ENCODE results near the gene MAST4. TPM values are rescaled to one million over a fixed set of nuclear protein-coding genes. Genes with fewer than 3 reads are reported as not detected.
A peak's percentile ranks its signal among the peaks of the same experiment; 100 is the strongest.

The MAST4 gene
- polyA plus RNA-seq, 1 donor (not counting 4 experiments of a cell fraction or from before 2014, with no cell fraction given), result 19.8 TPM

DNA sequence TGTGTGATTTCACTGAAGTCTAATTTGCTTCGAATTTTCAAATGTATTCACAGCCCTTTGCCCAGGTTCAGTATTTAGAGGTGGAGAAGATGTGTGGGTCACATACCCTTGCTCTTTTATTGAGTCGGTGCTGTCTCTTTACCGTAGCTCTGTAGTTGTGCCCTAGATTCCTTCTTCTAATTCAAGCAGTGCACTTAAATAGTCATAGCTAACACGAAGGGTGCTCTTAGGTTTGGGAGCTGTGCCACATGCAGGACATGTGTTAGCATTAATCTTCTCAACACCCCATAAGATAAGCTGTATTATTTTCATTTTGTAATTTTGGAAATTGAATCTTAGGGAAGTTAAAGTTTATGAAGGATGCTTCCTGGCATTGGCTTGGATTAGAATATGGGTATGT lies 293.3 kb downstream of the MAST4 start:
- peak overlapping the region; percentile 25 for H3K27ac ChIP-seq (ENCODE audit: control insufficient read depth, insufficient read depth, low read length)
- TF ChIP-seq CTCF (optimal IDR thresholded peaks at IDR 0.05 in 1 of 3, IDR thresholded peaks at IDR 0.05 in 1 of 3, conservative IDR thresholded peaks at IDR 0.05 in 1 of 3; ENCODE audit: extremely low read depth in 1 of 3, insufficient read depth in 2 of 3, low read length in 3 of 3) (no peak), EZH2 (IDR thresholded peaks at IDR 0.05; ENCODE audit: low read length) (no peak)
- dilution Hi-C loops (cut with MboI; ENCODE audit: extremely low pct_ligation_motif_present, low sequenced_read_pairs), result no loop called here

DNA sequence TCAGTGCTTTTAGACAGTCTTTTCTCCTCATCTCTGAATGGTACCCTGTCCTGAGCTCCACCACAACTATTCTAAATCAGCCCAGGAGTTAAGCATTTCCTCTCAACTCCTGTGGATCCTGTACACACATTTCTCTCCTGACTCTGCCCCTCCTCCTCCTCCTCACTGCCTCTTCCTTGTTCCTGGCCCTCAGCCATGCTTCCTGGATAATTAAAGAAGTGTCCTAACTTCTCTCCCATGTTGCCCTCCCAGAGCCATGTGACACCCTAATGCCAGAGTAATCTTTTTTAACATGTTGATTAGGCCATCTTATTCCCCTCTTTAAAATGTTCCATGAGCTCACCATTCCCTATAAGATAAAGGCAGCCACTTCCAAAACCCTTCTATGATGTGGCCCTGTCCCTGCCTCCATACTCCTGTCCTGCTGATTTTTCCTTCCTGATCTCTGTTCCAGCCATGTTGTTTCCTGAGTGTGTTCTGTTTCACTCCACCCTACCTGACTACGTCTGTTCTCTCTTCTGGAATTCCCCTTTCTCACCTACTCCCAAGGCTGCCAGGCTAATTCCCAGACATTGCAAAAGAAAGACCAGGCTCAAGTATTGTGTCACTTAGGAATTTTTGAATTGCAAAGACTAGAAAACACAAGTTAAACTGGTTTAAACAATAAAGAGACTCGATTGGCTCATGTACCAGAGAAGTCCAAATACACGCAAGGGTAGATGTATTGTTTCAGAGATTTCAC lies 295.2 kb downstream of the MAST4 start:
- no peak overlapping the region for H3K4me3 ChIP-seq (ENCODE audit: control insufficient read depth in 2 of 3, extremely low read depth in 1 of 3, insufficient read depth in 2 of 3, low read depth in 1 of 3, low read length in 3 of 3)
- peak overlapping the region; percentile 16 for H2AFZ ChIP-seq (ENCODE audit: control insufficient read depth, low read length)
- H4K20me1 ChIP-seq (ENCODE audit: control insufficient read depth, extremely low read depth, insufficient read depth, low read length), result no peaks in the 10 kb centered on the region
- H3K27me3 ChIP-seq (ENCODE audit: control insufficient read depth, extremely low read depth, insufficient read depth, low read length), result no peaks in the 10 kb centered on the region
- no peaks in the 10 kb centered on the region for H3K9me3 ChIP-seq (ENCODE audit: control insufficient read depth, low read depth, low read length)
- TF ChIP-seq EZH2 (IDR thresholded peaks at IDR 0.05; ENCODE audit: low read length) (no peak), CTCF (optimal IDR thresholded peaks at IDR 0.05 in 1 of 3, IDR thresholded peaks at IDR 0.05 in 1 of 3, conservative IDR thresholded peaks at IDR 0.05 in 1 of 3; ENCODE audit: extremely low read depth in 1 of 3, insufficient read depth in 2 of 3, low read length in 3 of 3) (no peak)
- no peak for DNase-seq (ENCODE audit: low read depth, low spot score)
- H3K27ac ChIP-seq (ENCODE audit: control insufficient read depth, insufficient read depth, low read length), result peak overlapping the region; percentile 96
- no peaks in the 10 kb centered on the region for H3K36me3 ChIP-seq (ENCODE audit: control insufficient read depth in 2 of 2, extremely low read depth in 1 of 2, insufficient read depth in 2 of 2, low read length in 2 of 2)
- no peaks in the 10 kb centered on the region for H3K9me1 ChIP-seq (ENCODE audit: control insufficient read depth, extremely low read depth, insufficient read depth, low read length)
- dilution Hi-C loops (cut with MboI; ENCODE audit: extremely low pct_ligation_motif_present, low sequenced_read_pairs), result no loop called here
- peak overlapping the region; percentile 29 for H3K4me2 ChIP-seq (ENCODE audit: control insufficient read depth, extremely low read depth, insufficient read depth, low read depth, low read length)
- no peak for FAIRE-seq
- peak overlapping the region; percentile 66 for H3K9ac ChIP-seq (ENCODE audit: control insufficient read depth, extremely low read depth, insufficient read depth, low read length)
- H3K4me1 ChIP-seq (ENCODE audit: control insufficient read depth, extremely low read depth, insufficient read depth, low read length), result peaks cover 67% of the 10 kb centered on the region
- H3K79me2 ChIP-seq (ENCODE audit: control insufficient read depth, insufficient read depth, low read length), result no peaks in the 10 kb centered on the region

More for the DNA sequence above, 293.3 kb downstream of the MAST4 start:
- peak overlapping the region; percentile 43 for H3K9ac ChIP-seq (ENCODE audit: control insufficient read depth, extremely low read depth, insufficient read depth, low read length)
- H3K4me2 ChIP-seq (ENCODE audit: control insufficient read depth, extremely low read depth, insufficient read depth, low read depth, low read length), result peak overlapping the region; percentile 69
- peak; percentile 67 for FAIRE-seq
- H3K79me2 ChIP-seq (ENCODE audit: control insufficient read depth, insufficient read depth, low read length), result no peaks in the 10 kb centered on the region
- peak overlapping the region; percentile 60 for H2AFZ ChIP-seq (ENCODE audit: control insufficient read depth, low read length)
- peaks cover 50% of the 10 kb centered on the region for H3K4me1 ChIP-seq (ENCODE audit: control insufficient read depth, extremely low read depth, insufficient read depth, low read length)
- H3K9me1 ChIP-seq (ENCODE audit: control insufficient read depth, extremely low read depth, insufficient read depth, low read length), result no peaks in the 10 kb centered on the region
- H3K27me3 ChIP-seq (ENCODE audit: control insufficient read depth, extremely low read depth, insufficient read depth, low read length), result no peaks in the 10 kb centered on the region
- peak overlapping the region in 1 of 3 experiments; percentile 2 for H3K4me3 ChIP-seq (ENCODE audit: control insufficient read depth in 2 of 3, extremely low read depth in 1 of 3, insufficient read depth in 2 of 3, low read depth in 1 of 3, low read length in 3 of 3)
- DNase-seq (ENCODE audit: low read depth, low spot score), result no peak
- H3K36me3 ChIP-seq (ENCODE audit: control insufficient read depth in 2 of 2, extremely low read depth in 1 of 2, insufficient read depth in 2 of 2, low read length in 2 of 2), result no peaks in the 10 kb centered on the region
- no peaks in the 10 kb centered on the region for H4K20me1 ChIP-seq (ENCODE audit: control insufficient read depth, extremely low read depth, insufficient read depth, low read length)
- no peaks in the 10 kb centered on the region for H3K9me3 ChIP-seq (ENCODE audit: control insufficient read depth, low read depth, low read length)

Measured in keratinocyte (primary cell).